GM23248 (cell line): Measurements from ENCODE around the gene YWHAG. TPM values are rescaled to one million over a fixed set of nuclear protein-coding genes. Genes with fewer than 3 reads are reported as not detected.

Experiments used
- DNase-seq: peaks from one replicate; pipeline ENCODE4 v3.0.0-alpha.2; 2015
- H2AFZ ChIP-seq: fragments of 200-600 bp; sonication (generic); 2 replicates; pipeline ENCODE4 v1.6.1; 2016; ENCODE audit warnings: antibody characterized with exemption
- H3F3A ChIP-seq: fragments of 200-600 bp; sonication (generic); 2 replicates; pipeline ENCODE4 v1.6.1; 2016; ENCODE audit warnings: mild to moderate bottlenecking, antibody characterized with exemption, mixed run types; ENCODE audit not compliant: insufficient read depth
- H3K27ac ChIP-seq: fragments of 200-600 bp; sonication (generic); 2 replicates; pipeline ENCODE4 v1.5.1; 2016; ENCODE audit warnings: mild to moderate bottlenecking
- H3K27me3 ChIP-seq: fragments of 200-600 bp; sonication (generic); replicated peaks from 2 replicates; pipeline ENCODE4 v1.6.1; 2016; ENCODE audit warnings: mild to moderate bottlenecking; ENCODE audit not compliant: insufficient read depth
- H3K36me3 ChIP-seq: fragments of 200-600 bp; sonication (generic); 2 replicates; pipeline ENCODE4 v1.6.1; 2016; ENCODE audit warnings: low read depth, mild to moderate bottlenecking
- H3K4me1 ChIP-seq: fragments of 200-600 bp; sonication (generic); 2 replicates; pipeline ENCODE4 v1.6.1; 2016; ENCODE audit warnings: mild to moderate bottlenecking; ENCODE audit not compliant: insufficient read depth
- H3K4me2 ChIP-seq: fragments of 200-600 bp; sonication (generic); one replicate; pipeline ENCODE4 v1.6.1; 2016; ENCODE audit warnings: mild to moderate bottlenecking; ENCODE audit not compliant: unreplicated experiment
- H3K4me3 ChIP-seq: fragments of 200-600 bp; sonication (generic); 2 replicates; pipeline ENCODE4 v1.5.1; 2016; ENCODE audit warnings: mild to moderate bottlenecking
- H3K79me2 ChIP-seq: fragments of 200-600 bp; sonication (generic); 2 replicates; pipeline ENCODE4 v1.6.1; 2016; ENCODE audit warnings: mild to moderate bottlenecking; ENCODE audit not compliant: insufficient read depth
- H3K9ac ChIP-seq: fragments of 200-600 bp; sonication (generic); 2 replicates; pipeline ENCODE4 v1.6.1; 2016; ENCODE audit warnings: mild to moderate bottlenecking
- H3K9me2 ChIP-seq: fragments of 200-600 bp; sonication (generic); 2 replicates; pipeline ENCODE4 v1.6.1; 2016; ENCODE audit warnings: mixed run types, mild to moderate bottlenecking, moderate library complexity; ENCODE audit not compliant: insufficient read depth
- H3K9me3 ChIP-seq: fragments of 200-600 bp; sonication (generic); one replicate; pipeline ENCODE4 v1.6.1; 2017; ENCODE audit warnings: low read depth
- H4K20me1 ChIP-seq: fragments of 200-600 bp; sonication (generic); 2 replicates; pipeline ENCODE4 v1.6.0; 2016; ENCODE audit not compliant: insufficient read depth
- EZH2 ChIP-seq: fragments of 200-600 bp; sonication (generic); IDR thresholded peaks from 2 replicates; pipeline ENCODE4 v1.6.1; 2018; ENCODE audit warnings: antibody characterized with exemption, mild to moderate bottlenecking; ENCODE audit not compliant: insufficient read depth, poor library complexity, severe bottlenecking
- EZH2phosphoT487 ChIP-seq: fragments of 200-600 bp; sonication (generic); IDR thresholded peaks from 2 replicates; pipeline ENCODE4 v1.6.1; 2018; ENCODE audit warnings: antibody characterized with exemption, moderate library complexity, mild to moderate bottlenecking, low read depth; ENCODE audit not compliant: insufficient read depth
- WGBS, 2 experiments: methylation state at CpG; one replicate each; pipeline ENCODE4 v1.1.6; 2015 to 2017; ENCODE audit warnings: low lambda C conversion rate in 2 of 2, low coverage in 1 of 2; ENCODE audit errors: missing lambda C conversion rate in 2 of 2; 5-methylcytosine and 5-hydroxymethylcytosine counted together
- in situ Hi-C: fragments of 300-500 bp; cut with MboI; formaldehyde crosslinking; loops from 2 replicates; pipeline ENCODE4 v1.15.0; 2020
- polyA plus RNA-seq: library from polyadenylated mRNA; unstranded; fragments of >200 nt; fragmentation: Nextera tagmentation; extraction: Ambion mirVana; gene quantifications from 2 replicates; pipeline ENCODE4 v1.2.1, GENCODE V29; 2016
- total RNA-seq: library from RNA; depleted of rRNA; stranded (reverse); fragments of >200 nt; shearing (Covaris generic); gene quantifications from 2 replicates; pipeline ENCODE4 v1.2.3, GENCODE V29; 2014

Gene YWHAG
- total and polyA plus RNA-seq, 2 experiments from 2014 or later = 28.4 to 56.0 TPM

DNA sequence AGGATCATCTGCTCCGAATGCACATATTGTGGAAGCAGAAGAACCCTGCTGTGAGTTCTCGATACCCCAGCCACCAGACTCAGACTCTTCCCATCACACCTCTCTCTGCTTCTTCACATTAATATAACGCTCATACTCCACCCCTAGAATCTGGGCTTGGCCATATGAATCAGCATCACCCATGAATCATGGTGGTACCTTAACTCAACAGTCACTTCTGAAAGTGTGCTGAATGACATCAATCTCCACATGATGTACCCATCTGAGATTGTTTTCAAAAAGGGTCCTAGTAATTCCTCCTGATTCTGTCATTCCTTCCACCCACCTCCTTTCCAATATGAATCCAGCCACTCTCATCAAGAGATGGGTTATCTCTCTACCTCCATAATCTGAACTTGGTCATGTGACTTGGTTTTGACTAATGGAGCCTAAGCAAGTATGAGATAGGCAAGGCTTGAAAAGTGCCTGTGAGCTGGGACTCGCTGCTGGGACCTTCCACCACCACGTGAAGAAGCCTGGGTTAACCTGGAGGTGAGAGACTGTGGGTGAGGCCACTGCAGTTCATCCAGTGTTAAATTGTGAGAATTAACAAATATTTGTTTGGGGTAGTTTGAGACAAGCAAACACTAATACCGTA lies 15.4 kb downstream of the YWHAG start:
- H3K4me3 ChIP-seq = no peak overlapping the region
- 0 out of 2 replicates have a peak overlapping the region, but pooled peaks have one; percentile 12 for H3K27ac ChIP-seq
- H3K36me3 ChIP-seq = peaks cover 60% of the 10 kb centered on the region

GRCh38 chr7:76342222-76342621 lies 16.6 kb downstream of the YWHAG start:
- peaks cover 43% of the 10 kb centered on the region for H3F3A ChIP-seq
- no peak overlapping the region for H3K27ac ChIP-seq
- no peaks in the 10 kb centered on the region for H3K27me3 ChIP-seq
- peaks cover 52% of the 10 kb centered on the region for H3K36me3 ChIP-seq
- H3K9ac ChIP-seq = no peak overlapping the region
- in situ Hi-C loops = no loop called here
- no peak overlapping the region for H3K4me2 ChIP-seq
- no peak overlapping the region for H3K4me3 ChIP-seq
- WGBS, 2 experiments = 93 to 97% methylated on average over 5 of the region's 5 CpGs
- peaks cover 37% of the 10 kb centered on the region for H4K20me1 ChIP-seq
- H3K9me2 ChIP-seq = no peaks in the 10 kb centered on the region
- no peaks in the 10 kb centered on the region for H3K9me3 ChIP-seq
- TF ChIP-seq EZH2 (no peak), EZH2phosphoT487 (no peak)
- DNase-seq = no peak
- peaks cover 100% of the 10 kb centered on the region for H3K79me2 ChIP-seq
- H2AFZ ChIP-seq = no peak overlapping the region
- H3K4me1 ChIP-seq = peaks cover 25% of the 10 kb centered on the region

More for the DNA sequence above, 15.4 kb downstream of the YWHAG start:
- no peaks in the 10 kb centered on the region for H3K9me3 ChIP-seq
- H4K20me1 ChIP-seq = peaks cover 27% of the 10 kb centered on the region
- H3K27me3 ChIP-seq = no peaks in the 10 kb centered on the region
- no peak overlapping the region for H2AFZ ChIP-seq
- 82 to 89% methylated on average over 6 of the region's 6 CpGs for WGBS, 2 experiments
- H3K9me2 ChIP-seq = no peaks in the 10 kb centered on the region
- no peak overlapping the region for H3K4me2 ChIP-seq
- H3K4me1 ChIP-seq = peaks cover 20% of the 10 kb centered on the region
- H3F3A ChIP-seq = peaks cover 41% of the 10 kb centered on the region
- TF ChIP-seq EZH2 (no peak), EZH2phosphoT487 (no peak)
- H3K9ac ChIP-seq = no peak overlapping the region
- peak; percentile 36 for DNase-seq
- peaks cover 100% of the 10 kb centered on the region for H3K79me2 ChIP-seq
- in situ Hi-C loops = no loop called here

DNA sequence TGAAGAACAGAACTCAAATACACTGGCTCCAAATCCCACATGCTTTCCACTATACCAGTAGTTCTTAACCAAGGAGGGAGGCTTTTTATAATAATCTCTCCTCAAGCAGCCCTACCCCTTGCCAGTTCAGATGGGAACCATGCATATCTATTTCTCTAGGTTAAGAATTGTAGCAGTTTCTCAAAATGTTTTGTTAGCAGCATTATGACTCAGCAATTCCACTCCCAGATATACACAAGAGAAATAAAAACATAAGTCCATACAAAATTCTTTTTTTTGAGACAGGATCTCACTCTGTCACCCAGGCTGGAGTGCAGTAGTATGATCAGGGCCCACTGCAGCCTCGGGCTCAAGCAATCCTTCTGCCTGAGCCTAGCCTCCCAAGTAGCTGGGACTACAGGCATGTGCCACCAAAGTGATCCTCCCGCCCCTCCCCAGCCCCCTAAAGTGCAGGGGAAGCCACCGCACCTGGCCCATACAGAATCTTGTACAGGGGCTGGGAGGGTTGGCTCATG lies 18.1 kb downstream of the YWHAG start:
- peaks cover 38% of the 10 kb centered on the region for H3K36me3 ChIP-seq
- DNase-seq = peak; percentile 83
- in situ Hi-C loops = no loop called here
- peak overlapping the region; percentile 78 for H3K27ac ChIP-seq
- no peaks in the 10 kb centered on the region for H3K9me3 ChIP-seq
- H3K4me1 ChIP-seq = peaks cover 25% of the 10 kb centered on the region
- 47 to 70% methylated on average over 3 of the region's 3 CpGs for WGBS, 2 experiments
- no peak overlapping the region for H3K4me3 ChIP-seq
- no peaks in the 10 kb centered on the region for H3K9me2 ChIP-seq
- peak overlapping the region; percentile 54 for H3K9ac ChIP-seq
- peak overlapping the region; percentile 20 for H3K4me2 ChIP-seq
- H4K20me1 ChIP-seq = peaks cover 40% of the 10 kb centered on the region
- no peak overlapping the region for H2AFZ ChIP-seq
- H3F3A ChIP-seq = peaks cover 39% of the 10 kb centered on the region
- TF ChIP-seq EZH2phosphoT487 (no peak), EZH2 (no peak)
- no peaks in the 10 kb centered on the region for H3K27me3 ChIP-seq
- H3K79me2 ChIP-seq = peaks cover 100% of the 10 kb centered on the region

GRCh38 chr7:76338298-76339084 lies 20.3 kb downstream of the YWHAG start:
- Histone ChIP-seq H3K4me3 (no peak overlapping the region), H3K79me2 (peaks cover 100% of the 10 kb centered on the region), H3K36me3 (peaks cover 23% of the 10 kb centered on the region), H2AFZ (no peak overlapping the region), H3K27me3 (no peaks in the 10 kb centered on the region), H3F3A (peaks cover 35% of the 10 kb centered on the region), H3K4me1 (peaks cover 25% of the 10 kb centered on the region), H3K4me2 (peak overlapping the region; percentile 31), H3K9me3 (no peaks in the 10 kb centered on the region), H3K27ac (peak overlapping the region; percentile 20), H3K9me2 (no peaks in the 10 kb centered on the region), H3K9ac (no peak overlapping the region), H4K20me1 (peaks cover 49% of the 10 kb centered on the region)
- WGBS, 2 experiments = 80 to 87% methylated on average over 9 of the region's 9 CpGs
- TF ChIP-seq EZH2phosphoT487 (no peak), EZH2 (no peak)
- DNase-seq = peak; percentile 52
- in situ Hi-C loops = no loop called here
